Measurements from ENCODE around the gene TMUB2.

TMUB2 gene

GRCh38 chr17:44223541-44224071 lies 36.8 kb downstream of the TMUB2 start:
- DNase-seq (ENCODE audit: low read depth), result no peak
- H3K4me3 ChIP-seq (ENCODE audit: control insufficient read depth, low read depth, low read length), result no peak overlapping the region
- TF ChIP-seq, protein P1, sequence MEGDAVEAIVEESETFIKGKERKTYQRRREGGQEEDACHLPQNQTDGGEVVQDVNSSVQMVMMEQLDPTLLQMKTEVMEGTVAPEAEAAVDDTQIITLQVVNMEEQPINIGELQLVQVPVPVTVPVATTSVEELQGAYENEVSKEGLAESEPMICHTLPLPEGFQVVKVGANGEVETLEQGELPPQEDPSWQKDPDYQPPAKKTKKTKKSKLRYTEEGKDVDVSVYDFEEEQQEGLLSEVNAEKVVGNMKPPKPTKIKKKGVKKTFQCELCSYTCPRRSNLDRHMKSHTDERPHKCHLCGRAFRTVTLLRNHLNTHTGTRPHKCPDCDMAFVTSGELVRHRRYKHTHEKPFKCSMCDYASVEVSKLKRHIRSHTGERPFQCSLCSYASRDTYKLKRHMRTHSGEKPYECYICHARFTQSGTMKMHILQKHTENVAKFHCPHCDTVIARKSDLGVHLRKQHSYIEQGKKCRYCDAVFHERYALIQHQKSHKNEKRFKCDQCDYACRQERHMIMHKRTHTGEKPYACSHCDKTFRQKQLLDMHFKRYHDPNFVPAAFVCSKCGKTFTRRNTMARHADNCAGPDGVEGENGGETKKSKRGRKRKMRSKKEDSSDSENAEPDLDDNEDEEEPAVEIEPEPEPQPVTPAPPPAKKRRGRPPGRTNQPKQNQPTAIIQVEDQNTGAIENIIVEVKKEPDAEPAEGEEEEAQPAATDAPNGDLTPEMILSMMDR (IDR thresholded peaks at IDR 0.05; ENCODE audit: control insufficient read depth, insufficient read depth, low read depth, low read length, missing control alignments), result no peak

- no peak overlapping the region for H3K4me3 ChIP-seq (ENCODE audit: control insufficient read depth, low read depth, low read length)
- TF ChIP-seq, protein P1 (IDR thresholded peaks at IDR 0.05; ENCODE audit: control insufficient read depth, insufficient read depth, low read depth, low read length, missing control alignments), result no peak
- DNase-seq (ENCODE audit: low read depth), result no peak
Observed at GRCh38 chr17:44229090-44229489, 42.3 kb downstream of the TMUB2 start.

- TF ChIP-seq, protein P1 (IDR thresholded peaks at IDR 0.05; ENCODE audit: control insufficient read depth, insufficient read depth, low read depth, low read length, missing control alignments), result no peak
- no peak overlapping the region for H3K4me3 ChIP-seq (ENCODE audit: control insufficient read depth, low read depth, low read length)
- DNase-seq (ENCODE audit: low read depth), result no peak
Observed at GRCh38 chr17:44230140-44230539, 43.4 kb downstream of the TMUB2 start.

DNA sequence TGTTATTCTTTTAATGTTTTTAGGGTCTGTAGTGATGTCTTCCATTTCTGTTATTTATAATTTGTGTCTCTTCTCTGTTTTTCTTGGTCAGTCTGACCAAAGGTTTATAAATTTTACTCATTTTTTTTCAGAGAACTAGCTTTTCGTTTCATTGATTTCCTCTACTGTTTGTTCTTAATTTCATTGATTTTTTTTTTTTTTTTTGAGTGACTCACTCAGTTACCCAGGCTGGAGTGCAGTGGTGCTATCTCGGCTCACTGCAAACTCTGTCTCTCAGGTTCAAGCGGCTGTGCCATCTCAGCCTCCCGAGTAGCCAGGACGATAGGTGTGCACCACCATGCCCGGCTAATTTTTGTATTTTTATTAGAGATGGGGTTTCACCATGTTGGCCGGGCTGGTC lies 45.3 kb downstream of the TMUB2 start:
- H3K4me3 ChIP-seq (ENCODE audit: control insufficient read depth, low read depth, low read length), result no peak overlapping the region
- no peak for DNase-seq (ENCODE audit: low read depth)
- TF ChIP-seq, protein P1 (IDR thresholded peaks at IDR 0.05; ENCODE audit: control insufficient read depth, insufficient read depth, low read depth, low read length, missing control alignments), result no peak

- TF ChIP-seq, protein P1 (IDR thresholded peaks at IDR 0.05; ENCODE audit: control insufficient read depth, insufficient read depth, low read depth, low read length, missing control alignments), result no peak
- H3K4me3 ChIP-seq (ENCODE audit: control insufficient read depth, low read depth, low read length), result no peak overlapping the region
- DNase-seq (ENCODE audit: low read depth), result no peak
Observed at GRCh38 chr17:44233582-44233981, 46.8 kb downstream of the TMUB2 start.

DNA sequence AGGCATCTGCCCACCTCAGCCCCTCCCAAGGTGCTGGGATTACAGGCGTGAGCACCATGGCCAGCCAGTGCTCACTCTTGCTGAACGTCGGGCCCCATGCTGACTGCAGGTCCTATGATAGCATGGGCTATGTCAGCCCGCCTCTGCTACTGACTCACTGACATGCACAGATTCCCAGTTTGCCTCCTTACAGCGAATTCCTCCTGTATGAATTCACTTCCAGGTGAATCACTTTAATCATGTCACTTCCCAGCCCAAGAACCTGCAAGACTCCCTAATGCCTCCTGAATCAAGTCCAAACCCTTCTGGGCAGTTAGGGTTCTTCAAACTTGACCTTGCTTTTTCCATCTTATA lies 48.8 kb downstream of the TMUB2 start:
- TF ChIP-seq, protein P1 (IDR thresholded peaks at IDR 0.05; ENCODE audit: control insufficient read depth, insufficient read depth, low read depth, low read length, missing control alignments), result no peak
- H3K4me3 ChIP-seq (ENCODE audit: control insufficient read depth, low read depth, low read length), result no peak overlapping the region
- DNase-seq (ENCODE audit: low read depth), result no peak
